Activated CD4-positive, alpha-beta T cell treated with anti-CD3 and anti-CD28 coated beads, Interleukin-2, amount 50 U/mL, for 48 hours (primary cell): ENCODE measurements around the gene SULT1A2.
"Not testable (repeated sequence)": the region's sequence is repeated elsewhere in the genome, so short reads cannot be mapped to it uniquely, and the experiment has no call there.

Source experiments
- DNase-seq, 2 experiments: peaks; one replicate each; pipeline ENCODE4 v3.0.0-alpha.2; 2020

SULT1A2 gene

GRCh38 chr16:28608867-28609596 is 12.2 kb upstream of the SULT1A2 start:
- DNase-seq = not testable (repeated sequence)

GRCh38 chr16:28608496-28608808 is 11.6 kb upstream of the SULT1A2 start:
- not testable (repeated sequence) for DNase-seq

- DNase-seq = not testable (repeated sequence)
Measured at GRCh38 chr16:28607681-28608495, 11.0 kb upstream of the SULT1A2 start.

GRCh38 chr16:28607116-28607623 is 10.3 kb upstream of the SULT1A2 start:
- DNase-seq = no peak

GRCh38 chr16:28606291-28607115 is 9.7 kb upstream of the SULT1A2 start:
- DNase-seq = no peak

- no peak for DNase-seq
Measured at GRCh38 chr16:28604186-28604565, 7.3 kb upstream of the SULT1A2 start.

GRCh38 chr16:28603381-28604185 is 6.7 kb upstream of the SULT1A2 start:
- DNase-seq = no peak

GRCh38 chr16:28602529-28602928 is 5.7 kb upstream of the SULT1A2 start:
- DNase-seq = no peak

- not testable (repeated sequence) for DNase-seq
Measured at GRCh38 chr16:28602062-28602461, 5.2 kb upstream of the SULT1A2 start.

GRCh38 chr16:28601589-28601988 is 4.7 kb upstream of the SULT1A2 start:
- DNase-seq = not testable (repeated sequence)

- not testable (repeated sequence) for DNase-seq
Measured at GRCh38 chr16:28600965-28601364, 4.1 kb upstream of the SULT1A2 start.

- DNase-seq = not testable (repeated sequence)
Measured at GRCh38 chr16:28599377-28600285, 2.8 kb upstream of the SULT1A2 start.

- no peak for DNase-seq
Measured at GRCh38 chr16:28597692-28598261, 927 bp upstream of the SULT1A2 start.

GRCh38 chr16:28596115-28596630 is 677 bp downstream of the SULT1A2 start:
- no peak for DNase-seq

GRCh38 chr16:28595451-28595850 is 1.4 kb downstream of the SULT1A2 start:
- not testable (repeated sequence) for DNase-seq

GRCh38 chr16:28592979-28593553 is 3.8 kb downstream of the SULT1A2 start:
- no peak for DNase-seq

- DNase-seq = no peak
Measured at GRCh38 chr16:28592511-28592910, 4.3 kb downstream of the SULT1A2 start.

GRCh38 chr16:28591355-28591754 is 5.5 kb downstream of the SULT1A2 start:
- no peak for DNase-seq

- no peak for DNase-seq
Measured at GRCh38 chr16:28590384-28591340, 6.2 kb downstream of the SULT1A2 start.
